Body of pancreas (tissue), 4 donors: ENCODE measurements around the gene CPNE1. TPM values are rescaled to one million over a fixed set of nuclear protein-coding genes. Genes with fewer than 3 reads are reported as not detected.

Source experiments
- ATAC-seq: fragments of 150-250 bp; one replicate; pipeline ENCODE4 v1.9.1; 2016
- DNase-seq, 4 donors: peaks; one replicate each; pipeline ENCODE4 v3.0.0-alpha.2; 2019
- H3K27ac ChIP-seq, 4 donors: fragments of 200-600 bp; sonication (generic); 1 replicate in 3 of 4; 2 replicates in 1 of 4; pipeline versions ENCODE4 v1.5.1 to v1.6.1; 2016 to 2019; ENCODE audit warnings: mild to moderate bottlenecking in 1 of 4, mixed read lengths in 1 of 4, moderate library complexity in 1 of 4
- H3K27me3 ChIP-seq, 2 donors: fragments of 200-600 bp; sonication (generic); one replicate each; pipeline ENCODE4 v1.6.0; 2016; ENCODE audit warnings: mild to moderate bottlenecking in 1 of 2
- H3K36me3 ChIP-seq, 2 donors: fragments of 200-600 bp; sonication (generic); replicated peaks in 1 of 2; 2 replicates each; pipeline ENCODE4 v1.5.1; 2016; ENCODE audit warnings: low read depth in 2 of 2; ENCODE audit not compliant: insufficient read depth in 1 of 2
- H3K4me1 ChIP-seq: fragments of 200-600 bp; sonication (generic); one replicate; pipeline ENCODE4 v1.6.0; 2016
- H3K4me3 ChIP-seq, 2 donors: fragments of 200-600 bp; sonication (generic); 1 replicate in 1 of 2; 2 replicates in 1 of 2; pipeline ENCODE4 v1.5.1; 2016 to 2019
- H3K9me3 ChIP-seq, 3 donors: fragments of 200-600 bp; sonication (generic); 1 replicate in 2 of 3; 2 replicates in 1 of 3; pipeline ENCODE4 v1.5.1; 2016
- CTCF ChIP-seq, 7 experiments: fragments of 450-650 bp in 4 of 7; fragments of 200-600 bp in 3 of 7; sonication (generic) in 3 of 7; IDR thresholded peaks; one replicate each; pipeline ENCODE4 v1.5.1; 2016 to 2019; ENCODE audit warnings: antibody characterized with exemption in 7 of 7
- POLR2A ChIP-seq, 3 donors: fragments of 450-650 bp; IDR thresholded peaks; one replicate each; pipeline ENCODE4 v1.6.1; 2016; ENCODE audit warnings: antibody characterized with exemption in 3 of 3, mild to moderate bottlenecking in 2 of 3
- WGBS, 2 donors: methylation state at CpG; one replicate each; pipeline ENCODE4 v1.1.5; 2017; 5-methylcytosine and 5-hydroxymethylcytosine counted together
- intact Hi-C: fragments of 100-400 bp; cut with DNase I; formaldehyde crosslinking; loops from one replicate; pipeline ENCODE4 v1.15.1; 2023
- total RNA-seq, 2 donors: library from RNA; depleted of rRNA; stranded (reverse); fragments of >200 nt; gene quantifications; one replicate each; pipeline ENCODE4 v1.1.0, GENCODE V29; 2016

The CPNE1 gene
- total RNA-seq, 2 donors from 2014 or later, result 87.3 to 93.9 TPM

- Histone ChIP-seq H3K4me3 (no peak overlapping the region), H3K4me1 (no peaks in the 10 kb centered on the region), H3K9me3 (no peaks in the 10 kb centered on the region), H3K27me3 (no peaks in the 10 kb centered on the region), H3K36me3 (peaks cover 0 to 40% of the 10 kb centered on the region in 2 donors), H3K27ac (no peak overlapping the region)
- DNase-seq (no peak), ATAC-seq (no peak)
- 89 to 92% methylated on average over 12 of the region's 12 CpGs for WGBS, 2 donors
- TF ChIP-seq POLR2A (IDR thresholded peaks at IDR 0.05) (no peak), CTCF (IDR thresholded peaks at IDR 0.05) (no peak)
- intact Hi-C loops, result no loop called here
Measured at GRCh38 chr20:35629427-35630145, 35.1 kb downstream of the CPNE1 start.

- Histone ChIP-seq H3K4me1 (no peaks in the 10 kb centered on the region), H3K27me3 (no peaks in the 10 kb centered on the region), H3K4me3 (no peak overlapping the region), H3K9me3 (no peaks in the 10 kb centered on the region), H3K36me3 (peaks cover 0 to 40% of the 10 kb centered on the region in 2 donors), H3K27ac (no peak overlapping the region)
- no peak for ATAC-seq
- TF ChIP-seq CTCF (IDR thresholded peaks at IDR 0.05) (no peak), POLR2A (IDR thresholded peaks at IDR 0.05) (no peak)
- no peak for DNase-seq
- intact Hi-C loops, result no loop called here
- WGBS, 2 donors, result 89 to 95% methylated on average over 8 of the region's 8 CpGs
Measured at GRCh38 chr20:35627121-35627520, 37.6 kb downstream of the CPNE1 start.

GRCh38 chr20:35626386-35627001, 38.2 kb downstream of the CPNE1 start:
- Histone ChIP-seq H3K9me3 (no peaks in the 10 kb centered on the region), H3K27ac (no peak overlapping the region), H3K4me3 (no peak overlapping the region), H3K36me3 (peaks cover 0 to 40% of the 10 kb centered on the region in 2 donors), H3K4me1 (no peaks in the 10 kb centered on the region), H3K27me3 (no peaks in the 10 kb centered on the region)
- ATAC-seq (no peak), DNase-seq (peak in 1 of 4 donors; percentile 6)
- 94% methylated on average over 8 to 13 of the region's 13 CpGs for WGBS, 2 donors
- TF ChIP-seq POLR2A (IDR thresholded peaks at IDR 0.05), result no peak
- no peak for TF ChIP-seq CTCF (IDR thresholded peaks at IDR 0.05)
- intact Hi-C loops, result no loop called here

GRCh38 chr20:35625584-35626385, 38.9 kb downstream of the CPNE1 start:
- H3K4me1 ChIP-seq, result no peaks in the 10 kb centered on the region
- H3K36me3 ChIP-seq, result peaks cover 0 to 33% of the 10 kb centered on the region in 2 donors
- intact Hi-C loops, result no loop called here
- no peak for ATAC-seq
- 88 to 94% methylated on average over 6 of the region's 6 CpGs for WGBS, 2 donors
- H3K27me3 ChIP-seq, result no peaks in the 10 kb centered on the region
- TF ChIP-seq POLR2A (IDR thresholded peaks at IDR 0.05) (no peak), CTCF (IDR thresholded peaks at IDR 0.05) (no peak)
- no peak overlapping the region for H3K27ac ChIP-seq
- H3K9me3 ChIP-seq, result no peaks in the 10 kb centered on the region
- DNase-seq, result peak in 1 of 4 donors; percentile 4
- no peak overlapping the region for H3K4me3 ChIP-seq
